NCI-H2029 (cell line): Measurements from ENCODE around the gene OXA1L.
"Not testable (repeated sequence)": the region's sequence is repeated elsewhere in the genome, so short reads cannot be mapped to it uniquely, and the experiment has no call there.

Experiments
- DNase-seq: peaks from one replicate; lab custom pipeline; 2025; lab: John Stamatoyannopoulos, UW

Gene OXA1L

DNA sequence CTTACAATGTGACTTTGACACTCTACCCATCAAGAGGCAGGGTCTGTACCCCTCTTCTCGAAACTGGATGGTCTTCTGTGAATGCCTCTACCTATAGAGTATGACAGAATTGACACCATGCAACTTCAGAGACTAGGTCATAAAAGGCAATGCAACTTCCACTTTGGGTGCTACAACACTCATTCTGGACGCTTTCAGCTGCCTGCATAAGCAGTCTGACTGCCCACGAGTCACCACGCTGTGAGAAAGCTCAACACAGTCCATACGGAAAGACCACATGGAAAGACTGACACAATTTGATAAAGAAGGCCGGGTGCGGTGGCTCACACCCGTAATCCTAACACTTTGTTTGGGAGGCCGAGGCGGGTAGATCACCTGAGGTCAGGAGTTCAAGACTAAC is 33.9 kb downstream of the OXA1L start:
- no peak for DNase-seq

DNA sequence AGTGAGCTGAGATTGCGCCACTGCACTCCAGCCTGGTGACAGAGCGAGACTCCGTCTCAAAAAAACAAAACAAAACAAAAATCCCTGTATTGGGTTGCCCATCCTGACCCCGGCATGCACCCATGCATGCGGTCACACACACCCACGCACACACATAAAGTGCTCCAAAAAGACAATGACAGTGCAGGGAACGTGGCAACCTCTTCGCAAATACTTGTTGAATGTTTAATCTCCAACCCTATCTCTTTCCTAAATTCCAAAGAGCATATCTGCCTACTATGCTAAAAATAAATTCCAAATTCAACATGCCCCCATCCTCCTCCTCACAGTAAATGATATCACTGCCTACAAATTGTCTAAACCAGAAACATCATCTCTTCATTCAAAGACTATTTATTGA is 35.2 kb downstream of the OXA1L start:
- no peak for DNase-seq

DNA sequence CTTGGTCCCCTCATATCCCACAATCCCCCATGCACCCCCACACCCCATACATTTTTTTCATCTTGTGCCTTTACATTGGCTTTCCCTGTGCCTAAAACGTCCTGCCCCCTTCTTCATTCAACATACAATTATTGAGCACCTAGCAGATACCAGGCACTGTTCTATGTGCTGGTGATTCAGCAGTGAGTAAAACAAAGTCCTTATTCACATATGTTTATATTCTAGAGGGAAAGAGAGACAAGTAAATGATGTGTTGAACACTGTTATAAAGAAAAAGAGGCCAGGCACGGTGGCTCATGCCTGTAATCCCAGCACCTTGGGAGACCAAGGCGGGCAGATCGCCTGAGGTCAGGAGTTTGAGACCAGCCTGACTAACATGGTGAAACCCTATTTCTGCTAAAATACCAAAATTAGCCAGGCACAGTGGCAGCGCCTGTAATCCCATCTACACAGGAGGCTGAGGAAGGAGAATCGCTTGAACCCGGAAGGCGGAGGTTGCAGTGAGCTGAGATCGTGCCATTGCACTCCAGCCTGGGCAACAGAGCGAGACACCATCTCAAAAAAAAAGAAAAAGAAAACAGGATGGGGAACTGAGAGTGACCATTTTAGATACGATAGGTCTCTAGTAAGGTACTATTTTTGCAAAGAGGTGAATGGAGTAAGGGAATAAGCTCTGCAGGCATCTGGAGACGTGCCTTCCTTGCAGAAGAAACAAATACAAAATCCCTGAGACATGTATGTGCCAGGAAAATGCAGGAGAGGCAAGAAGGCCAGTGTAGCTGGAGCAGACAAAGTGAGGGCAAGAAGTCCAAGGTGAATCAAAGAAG is 36.6 kb downstream of the OXA1L start:
- no peak for DNase-seq

DNA sequence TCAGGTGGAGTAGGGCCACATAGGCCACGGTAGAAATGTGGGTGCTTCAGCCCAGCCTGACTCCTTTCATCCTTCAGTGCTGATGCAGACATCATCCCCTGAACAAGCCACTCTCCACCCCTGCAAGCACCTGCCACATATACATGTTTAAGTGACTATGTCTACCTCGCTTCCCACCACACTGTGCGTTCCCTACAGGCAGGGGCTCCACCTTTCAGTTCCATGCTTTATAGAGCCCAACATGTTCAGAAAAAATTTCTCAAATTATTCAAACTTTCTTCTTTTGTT is 37.1 kb downstream of the OXA1L start:
- DNase-seq, result no peak

DNA sequence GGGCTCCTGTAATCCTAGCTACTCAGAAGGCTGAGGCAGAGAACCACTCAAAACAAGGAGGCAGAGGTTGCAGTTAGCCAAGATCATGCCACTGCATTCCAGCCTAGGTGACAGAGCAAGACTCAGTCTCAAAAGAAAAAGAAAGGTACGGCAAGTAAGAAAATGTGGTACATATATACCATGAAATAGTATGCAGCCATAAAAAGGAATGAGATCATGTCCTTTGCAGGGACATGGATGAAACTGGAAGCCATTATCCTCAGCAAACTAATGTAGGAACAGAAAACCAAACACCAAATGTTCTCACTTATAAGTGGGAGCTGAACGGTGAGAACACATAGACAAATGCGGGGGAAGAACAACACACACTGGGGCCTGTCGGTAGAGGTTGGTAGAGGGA is 38.7 kb downstream of the OXA1L start:
- DNase-seq, result not testable (repeated sequence)

DNA sequence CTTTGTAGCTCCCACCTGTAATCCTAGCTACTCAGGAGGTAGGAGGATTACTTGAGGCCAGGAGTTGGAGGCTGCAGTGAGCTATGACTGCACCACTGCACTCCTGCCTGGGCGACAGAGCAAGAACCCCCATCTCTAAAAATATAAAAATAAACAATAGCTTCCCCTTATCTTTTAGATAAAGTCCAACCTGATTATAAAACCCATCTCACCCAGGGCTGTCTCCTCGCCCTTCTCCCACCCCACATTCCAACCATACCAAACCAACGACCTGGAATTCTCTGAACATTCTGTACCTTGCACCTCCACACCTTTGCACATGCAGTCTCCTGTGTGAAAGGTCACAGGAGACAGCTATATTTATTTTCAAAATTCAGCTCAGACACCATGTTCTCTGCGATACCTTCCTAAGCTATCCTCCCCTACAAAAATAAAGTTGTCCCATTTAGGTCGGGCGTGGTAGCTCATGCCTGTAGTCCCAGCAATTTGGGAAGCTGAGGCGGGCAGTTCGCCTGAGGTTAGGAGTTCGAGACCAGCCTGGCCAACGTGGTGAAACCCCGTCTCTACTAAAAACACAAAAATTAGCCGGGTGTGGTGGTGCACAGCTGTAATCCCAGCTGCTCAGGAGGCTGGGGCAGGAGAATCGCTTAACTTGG is 41.1 kb downstream of the OXA1L start:
- DNase-seq, result no peak

DNA sequence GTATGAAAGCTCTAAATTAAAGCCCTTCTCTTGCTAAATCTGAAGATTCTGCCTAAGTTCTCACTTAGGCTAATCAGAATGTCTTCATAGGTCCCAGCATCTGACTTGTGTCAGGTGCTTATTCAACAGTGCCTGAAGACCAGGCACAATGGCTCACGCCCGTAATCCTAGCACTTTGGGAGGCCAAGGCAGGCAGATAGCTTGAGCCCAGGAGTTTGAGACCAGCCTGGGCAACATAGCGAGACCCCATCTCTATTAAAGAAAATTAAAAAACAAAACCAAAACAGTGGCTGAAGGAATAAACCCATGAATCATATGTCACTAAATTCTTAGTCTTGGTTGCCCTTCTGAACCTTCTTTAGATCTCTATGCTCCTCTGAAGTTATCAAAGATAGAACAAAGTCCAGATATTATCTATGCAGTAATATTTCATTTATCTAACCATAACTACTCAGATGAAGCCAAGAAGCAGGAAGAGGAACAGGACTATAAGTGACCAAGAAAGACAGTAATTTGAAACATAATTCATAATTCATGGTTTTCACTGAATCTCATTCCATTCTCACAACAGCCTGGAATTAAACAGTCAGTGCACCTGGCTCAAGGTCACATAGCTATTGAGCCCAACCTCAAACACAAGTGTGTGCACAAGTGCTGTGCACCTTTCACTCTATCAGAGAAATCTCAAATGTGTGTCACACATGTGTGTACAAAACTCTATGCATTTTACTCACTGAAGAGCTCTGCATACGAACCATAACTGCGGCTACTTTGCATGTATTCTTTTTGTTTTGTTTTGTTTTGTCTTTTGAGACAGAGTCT is 42.1 kb downstream of the OXA1L start:
- DNase-seq, result no peak

DNA sequence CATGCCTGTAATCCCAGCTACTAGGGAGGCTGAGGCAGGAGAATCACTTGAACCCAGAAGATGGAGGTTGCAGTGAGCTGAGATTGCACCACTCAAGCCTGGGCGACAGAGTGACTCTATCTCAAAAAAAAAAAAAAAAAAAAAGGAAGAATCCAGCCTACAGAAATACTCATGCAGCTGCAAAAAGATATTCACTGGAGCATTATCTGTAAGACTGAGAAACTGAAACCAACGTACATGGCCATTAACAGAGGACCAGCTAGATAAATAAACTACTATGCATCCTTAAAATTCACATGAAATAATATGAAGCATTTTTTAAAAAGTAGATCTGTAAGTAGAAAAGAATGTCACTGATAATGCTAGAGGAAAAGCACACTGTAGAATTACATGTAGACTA is 45.2 kb downstream of the OXA1L start:
- DNase-seq, result no peak

DNA sequence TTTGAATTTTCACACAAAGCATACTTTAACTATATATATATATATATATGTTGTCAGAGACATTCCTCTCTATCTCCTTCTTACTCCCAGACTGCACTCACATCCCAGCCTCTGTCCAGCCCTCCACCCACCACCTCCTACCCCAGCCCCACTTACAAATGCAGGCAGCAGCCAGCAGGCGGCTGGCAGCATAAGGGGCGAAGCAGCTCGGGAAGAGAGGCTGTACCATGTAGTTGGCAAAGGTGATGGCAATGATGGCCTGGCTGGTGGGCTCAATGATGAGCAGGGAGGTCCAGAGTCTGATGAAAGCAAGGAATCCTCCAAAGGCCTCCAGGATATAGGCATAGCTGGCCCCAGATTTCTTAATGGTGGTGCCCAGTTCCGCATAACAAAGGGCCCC is 46.3 kb downstream of the OXA1L start:
- DNase-seq, result no peak

DNA sequence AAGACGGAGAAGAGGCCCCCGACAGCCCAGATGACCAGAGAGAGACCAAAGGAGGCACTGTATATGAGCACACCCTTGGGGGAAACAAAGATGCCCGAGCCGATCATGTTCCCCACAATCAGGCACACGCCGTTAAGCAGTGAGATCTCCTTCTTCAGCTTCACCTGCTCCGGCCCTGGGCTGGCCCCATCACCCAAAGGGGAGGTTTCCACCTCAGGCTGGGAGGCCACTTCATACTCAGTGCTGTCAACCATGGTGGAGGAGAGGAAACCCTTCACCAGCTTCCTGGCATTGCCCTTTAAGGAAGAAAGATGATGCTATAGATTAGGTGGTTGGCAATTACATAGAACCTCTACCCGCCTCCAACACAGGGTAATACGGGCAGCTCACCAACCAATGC is 46.7 kb downstream of the OXA1L start:
- DNase-seq, result peak; percentile 56

DNA sequence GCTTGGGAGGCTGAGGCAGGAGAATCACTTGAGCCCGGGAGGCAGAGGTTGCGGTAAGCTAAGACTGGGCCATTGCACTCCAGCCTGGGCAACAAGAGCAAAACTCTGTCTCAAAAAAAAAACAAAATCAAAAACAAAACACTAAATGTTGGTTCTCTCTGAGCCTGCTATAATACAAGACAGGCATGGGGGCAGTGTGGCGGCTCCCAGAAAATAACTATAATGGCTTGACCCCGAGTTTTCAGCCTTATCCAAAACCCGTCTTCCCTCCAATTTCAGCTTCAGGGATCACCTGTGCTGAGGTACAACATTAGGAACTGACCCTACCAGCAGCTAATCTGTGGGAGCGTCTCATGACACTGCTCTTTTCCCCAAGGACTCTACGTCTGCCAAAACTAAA is 47.9 kb downstream of the OXA1L start:
- no peak for DNase-seq

DNA sequence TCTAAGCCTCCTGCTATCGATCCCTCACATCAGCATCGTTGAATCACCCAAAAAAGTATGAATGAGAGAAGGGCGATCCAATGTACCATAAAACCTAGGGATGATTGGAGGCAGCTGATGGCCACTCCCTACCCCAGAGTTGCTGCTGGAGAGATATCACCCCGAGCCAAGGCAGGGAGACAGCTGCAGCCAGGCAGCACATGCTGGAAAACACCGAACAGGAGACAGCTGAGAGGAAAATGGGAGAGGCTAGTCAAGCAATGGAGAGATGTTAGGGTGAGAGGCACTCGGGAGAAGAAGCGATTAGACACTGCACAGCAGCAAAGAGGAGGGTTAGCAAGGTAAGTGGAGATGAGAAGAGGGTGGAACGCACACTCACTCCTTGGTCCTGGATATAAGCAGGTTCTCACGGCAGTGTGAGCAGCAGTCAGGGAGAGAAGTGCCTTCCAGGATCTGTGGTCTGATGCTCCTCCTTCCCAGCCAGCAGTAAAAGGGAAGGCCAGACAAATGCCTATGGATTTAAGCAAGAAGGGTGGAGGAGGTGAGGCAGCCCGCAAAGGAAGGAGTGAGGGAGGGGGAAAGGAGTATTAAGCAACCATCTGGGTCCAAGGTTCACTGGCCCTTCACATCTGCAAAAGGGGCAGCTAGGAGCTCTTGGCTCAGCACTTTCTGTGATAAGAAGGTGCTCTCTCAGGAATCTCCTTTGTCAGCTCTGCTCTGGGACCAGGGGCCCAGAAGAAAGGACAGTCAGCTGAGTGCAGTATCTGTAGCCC is 48.6 kb downstream of the OXA1L start, which contains the start of gene SLC7A7:
Gene SLC7A7 (minus strand): TSS at position 495 of the 773 bp plus-strand sequence. CDS start 2,037 bp downstream, outside the sequence.
- DNase-seq, result no peak

DNA sequence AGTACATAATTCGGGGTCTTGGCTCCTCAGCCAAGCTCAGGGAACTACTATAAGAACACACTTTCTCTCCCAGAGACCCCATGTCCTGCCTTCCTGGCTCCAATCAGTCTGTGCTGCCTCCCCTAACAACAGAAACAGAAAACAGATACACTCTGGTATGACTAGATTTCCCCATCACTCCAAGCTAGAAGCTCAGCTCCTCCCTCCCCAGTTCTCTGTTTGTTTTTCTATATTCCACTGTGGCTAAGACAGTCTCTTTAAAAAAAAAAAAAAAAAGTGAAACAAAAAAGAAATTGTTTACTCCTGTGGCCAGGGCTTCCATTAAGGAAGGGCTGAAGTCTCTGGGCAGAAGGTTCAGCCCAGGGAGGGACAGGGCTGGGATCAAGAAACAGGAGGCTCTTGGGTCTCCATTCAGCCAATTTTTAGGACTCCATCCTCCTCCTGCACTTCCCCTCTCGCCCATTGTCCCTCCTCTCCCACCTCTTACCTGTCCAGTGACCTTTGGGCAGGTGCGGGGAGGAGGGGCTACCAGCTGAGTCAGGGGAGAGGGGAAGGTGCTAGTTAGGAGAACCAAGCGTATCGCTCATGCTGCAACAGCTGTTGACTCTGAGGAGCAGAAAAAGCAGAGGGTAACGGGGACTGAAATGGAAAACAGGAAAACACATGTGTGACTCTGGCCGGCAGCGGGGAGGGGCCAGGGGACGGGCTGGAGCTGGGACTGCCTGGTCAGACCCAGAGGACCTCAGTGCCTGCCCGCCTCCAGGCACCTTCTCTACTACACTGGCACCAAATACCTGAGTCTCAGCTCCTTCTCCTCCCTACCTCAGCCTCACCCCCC is 52.9 kb downstream of the OXA1L start:
- peak; percentile 83 for DNase-seq

DNA sequence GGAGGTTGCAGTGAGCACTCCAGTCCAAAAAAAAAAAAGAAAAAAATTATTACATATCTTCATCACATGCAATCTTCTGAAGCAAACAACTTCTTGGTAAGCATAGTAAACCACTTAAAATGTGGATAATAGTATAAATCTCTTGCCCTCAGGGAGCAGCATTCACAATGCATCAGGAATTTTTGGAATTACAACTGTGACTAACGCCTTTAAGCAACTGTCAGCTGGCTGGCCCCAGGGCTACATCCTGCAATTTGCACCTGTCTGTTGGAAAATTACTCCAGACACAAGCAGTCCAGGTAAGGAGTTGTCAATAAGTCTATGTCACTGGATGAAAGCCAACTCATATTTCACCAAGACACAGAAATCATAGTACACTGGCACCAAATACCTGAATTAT is 54.2 kb downstream of the OXA1L start:
- DNase-seq, result peak; percentile 44

DNA sequence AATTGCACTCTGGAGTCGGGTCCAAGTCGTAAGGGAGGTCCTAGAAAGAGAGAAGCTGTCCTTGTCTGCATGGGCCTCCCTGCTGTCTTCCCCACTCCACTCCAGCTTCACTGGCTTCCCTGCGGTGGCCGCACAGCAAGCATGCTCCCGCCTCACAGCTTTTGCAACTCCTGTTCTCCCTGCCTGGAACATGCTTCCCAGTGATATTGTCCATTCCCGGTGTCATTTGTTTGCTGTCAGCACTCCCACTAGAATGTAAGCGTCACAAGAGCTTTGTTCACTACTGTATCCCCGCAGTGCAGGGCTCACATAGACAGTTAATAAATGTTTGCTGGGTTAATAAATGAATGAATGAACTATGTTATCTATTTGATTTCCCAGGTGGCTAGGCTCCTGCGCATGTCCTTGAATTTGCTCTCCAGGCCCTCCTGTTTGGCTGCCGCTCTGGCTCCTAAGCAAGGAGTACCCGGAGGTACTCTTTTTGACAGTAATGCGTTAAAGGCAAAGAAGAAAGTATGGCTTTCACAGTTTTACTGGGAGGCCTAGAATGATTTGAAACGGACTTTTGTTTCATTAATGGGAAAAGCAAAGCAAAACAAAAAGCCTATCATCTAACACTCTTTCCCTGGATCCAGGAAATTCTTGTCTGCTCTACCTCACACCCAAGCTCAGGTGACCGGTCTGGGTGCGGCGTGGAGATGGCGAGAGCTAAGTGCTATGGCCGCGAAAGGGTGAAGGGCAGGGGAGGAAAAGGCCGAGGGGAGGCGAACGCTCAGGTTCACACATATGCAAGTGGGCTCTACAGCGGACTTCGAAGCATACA is 54.9 kb downstream of the OXA1L start:
- DNase-seq, result peak; percentile 51

DNA sequence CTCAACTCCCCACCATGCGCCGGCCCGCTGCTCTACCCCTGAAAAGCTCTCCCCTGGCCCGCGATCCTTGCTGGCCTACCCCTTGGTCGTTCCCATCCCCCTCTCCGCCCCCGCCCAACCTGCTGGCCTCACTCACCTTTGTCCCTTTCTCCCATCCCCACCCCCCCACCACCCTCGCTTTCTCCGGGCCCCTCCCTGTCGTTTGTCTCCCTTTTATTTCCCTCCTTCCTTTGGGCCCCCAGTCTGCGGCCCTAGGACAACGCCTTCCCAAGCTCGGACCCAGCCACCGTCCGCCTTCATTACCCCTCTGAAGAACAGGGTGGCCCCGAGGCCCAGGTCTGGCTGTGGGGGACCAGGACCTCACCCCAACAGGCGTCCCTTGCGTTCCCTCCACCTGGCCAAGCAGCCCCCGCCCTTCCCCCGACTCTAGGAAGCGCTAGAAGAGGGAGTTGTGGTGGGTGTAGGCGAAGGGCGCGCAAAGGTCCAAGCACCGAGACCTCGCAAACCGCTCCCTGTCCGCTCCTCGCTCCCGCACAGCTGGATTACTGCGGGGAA is 55.6 kb downstream of the OXA1L start:
- DNase-seq, result no peak
